GM19397 (cell line): ENCODE data around the gene C1orf35.
"Not testable (repeated sequence)": the region's sequence is repeated elsewhere in the genome, so short reads cannot be mapped to it uniquely, and the experiment has no call there.

Experiments
- ATAC-seq: cut with Tn5 transposase; IDR thresholded peaks from one replicate; pipeline ENCODE4 v1.9.1; 2021; ENCODE audit warnings: mild to moderate bottlenecking, moderate library complexity; ENCODE audit not compliant: unreplicated experiment

The C1orf35 gene

GRCh38 chr1:228142701-228143136, 39.6 kb upstream of the C1orf35 start:
- no peak for ATAC-seq

DNA sequence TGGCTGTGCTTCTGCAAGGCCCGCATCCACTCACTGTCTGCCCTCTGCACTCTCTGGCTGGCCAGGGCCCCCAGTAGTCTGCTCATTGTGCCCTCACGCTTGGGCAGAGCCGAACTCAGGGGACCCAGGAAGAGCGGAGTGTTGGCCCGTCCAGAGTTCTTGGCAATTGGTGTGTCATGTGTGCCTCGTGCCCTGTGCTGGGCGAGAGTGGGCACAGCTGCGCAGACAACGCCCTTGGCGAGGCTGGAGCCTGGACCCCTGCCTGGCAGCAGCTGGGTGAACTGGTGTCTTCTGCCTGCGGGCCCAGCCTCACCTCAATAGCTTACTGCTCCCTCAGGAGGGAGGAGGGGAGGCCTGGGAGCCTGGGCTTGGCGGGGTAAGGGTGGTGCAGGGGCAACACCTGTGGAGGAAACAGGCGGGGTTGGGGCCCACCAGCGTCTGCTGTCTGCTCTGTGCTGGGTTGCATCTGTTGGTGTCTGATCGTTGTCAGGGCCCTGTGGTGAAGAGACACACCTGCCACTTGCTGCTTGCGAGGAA, 39.1 kb upstream of the C1orf35 start:
- no peak for ATAC-seq

DNA sequence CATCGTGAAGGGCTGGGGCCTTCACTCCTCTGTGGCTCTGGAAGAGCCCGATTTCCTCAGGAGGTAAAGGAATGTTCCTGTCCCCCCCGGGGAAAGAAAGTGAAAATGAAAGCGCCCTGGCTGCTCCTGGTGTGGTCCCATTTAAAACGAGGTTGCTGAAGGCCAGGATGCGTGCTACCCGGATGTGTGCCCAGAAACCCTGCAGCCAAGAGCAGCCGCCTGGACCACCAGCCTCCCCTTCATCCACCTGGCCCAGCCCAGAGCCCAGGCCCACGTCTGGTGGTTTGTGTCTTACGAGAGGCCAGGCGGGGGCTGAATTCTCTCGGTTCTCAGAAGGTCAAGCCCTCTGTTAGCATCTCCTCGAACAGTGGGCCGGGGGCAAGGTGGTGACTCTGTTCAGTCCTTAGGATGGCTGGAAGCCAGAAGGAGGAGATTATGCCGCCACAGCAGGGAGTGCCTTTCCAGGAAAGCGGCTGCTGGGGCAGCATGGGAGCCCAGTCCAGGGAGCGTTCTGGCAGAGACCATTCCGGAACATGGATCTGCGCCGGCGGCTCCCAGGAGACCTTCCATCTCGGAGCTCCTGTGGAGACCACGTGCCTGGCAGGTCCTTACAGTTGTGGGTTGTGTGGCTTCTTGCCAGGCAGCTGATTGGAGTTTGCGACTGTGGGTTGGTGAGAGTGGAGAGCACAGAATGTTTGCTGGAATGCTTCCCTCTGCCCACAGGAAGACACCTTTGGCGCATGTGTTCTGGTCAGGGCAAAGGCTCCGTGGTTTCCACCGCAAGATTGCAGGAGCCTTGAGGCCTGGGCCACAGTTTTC, 38.3 kb upstream of the C1orf35 start:
- ATAC-seq: no peak

DNA sequence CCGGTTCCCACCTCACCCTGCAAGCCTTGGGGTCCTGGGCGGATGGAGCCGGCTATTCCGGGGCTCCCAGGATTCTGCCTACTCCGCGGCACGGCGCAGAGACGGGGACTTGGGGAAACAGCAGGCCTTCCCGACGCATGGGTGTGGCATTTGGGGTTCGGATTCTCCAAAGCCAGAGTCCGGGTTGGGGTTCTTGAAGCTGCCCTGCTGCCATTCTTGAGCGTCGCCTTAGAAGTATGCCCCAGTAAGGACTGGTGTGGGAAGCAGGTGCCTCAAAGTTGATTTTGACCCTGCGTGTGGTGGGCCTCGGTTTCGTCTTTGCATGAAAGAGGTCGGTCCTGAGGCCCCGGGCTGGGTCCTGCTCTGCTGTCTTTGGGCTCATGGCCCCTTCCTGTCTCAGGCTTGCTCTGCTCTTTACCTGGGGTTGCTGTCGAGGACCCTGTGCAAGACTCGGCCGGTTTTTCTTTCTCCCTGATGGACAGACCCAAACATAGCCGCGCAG, 37.6 kb upstream of the C1orf35 start:
- no peak for ATAC-seq

- peak; percentile 92 for ATAC-seq
Observed at GRCh38 chr1:228139931-228140723, 37.0 kb upstream of the C1orf35 start, which contains the start of gene GUK1. TSS of gene GUK1 (plus strand) at chr1:228140279. CDS start at chr1:228140303, 24 bp downstream.

DNA sequence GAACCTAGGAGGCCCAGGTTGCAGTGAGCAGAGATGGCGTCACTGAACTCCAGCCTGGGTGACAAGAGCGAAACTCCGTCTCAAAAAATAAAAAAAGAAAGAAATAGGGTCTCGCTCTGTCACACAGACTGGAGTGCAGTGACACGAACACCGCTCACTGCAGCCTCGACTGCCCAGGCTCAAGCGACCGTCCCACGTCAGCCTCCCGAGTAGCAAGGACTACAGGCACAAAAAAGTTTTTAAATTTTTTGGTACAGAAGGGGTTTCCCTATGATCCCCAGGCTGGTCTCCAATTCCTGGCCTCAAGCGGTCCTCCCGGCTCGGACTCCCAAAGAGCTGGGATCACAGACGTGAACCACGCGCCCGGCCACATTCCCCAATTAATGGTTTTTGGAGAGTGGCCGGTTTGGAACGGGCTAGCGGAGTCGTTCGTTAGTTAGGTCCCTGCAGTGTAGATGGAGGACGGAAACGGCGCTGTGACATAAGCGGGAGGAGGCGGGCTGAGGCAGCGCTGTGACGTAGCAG, 36.3 kb upstream of the C1orf35 start:
- ATAC-seq: no peak

DNA sequence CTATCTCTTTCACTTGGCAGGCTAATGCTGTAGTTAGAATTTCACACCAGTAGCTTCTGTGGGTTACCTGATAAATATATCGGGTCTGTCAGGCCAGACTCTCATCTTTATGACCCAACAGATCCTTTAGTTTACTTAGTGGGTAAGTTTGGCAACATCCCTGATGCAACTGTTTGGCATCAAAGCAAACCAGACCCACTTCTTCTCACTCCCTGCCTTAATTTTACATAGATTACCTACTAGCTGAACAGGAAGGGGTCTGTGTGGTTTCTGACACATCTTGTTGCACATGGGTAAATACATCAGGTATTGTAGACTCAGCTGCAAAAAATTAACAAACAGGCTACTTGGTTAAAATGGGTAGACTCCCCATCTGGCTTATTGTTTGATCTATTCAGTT, 33.8 kb upstream of the C1orf35 start:
- ATAC-seq: no peak

GRCh38 chr1:228134591-228134990, 31.5 kb upstream of the C1orf35 start:
- no peak for ATAC-seq

DNA sequence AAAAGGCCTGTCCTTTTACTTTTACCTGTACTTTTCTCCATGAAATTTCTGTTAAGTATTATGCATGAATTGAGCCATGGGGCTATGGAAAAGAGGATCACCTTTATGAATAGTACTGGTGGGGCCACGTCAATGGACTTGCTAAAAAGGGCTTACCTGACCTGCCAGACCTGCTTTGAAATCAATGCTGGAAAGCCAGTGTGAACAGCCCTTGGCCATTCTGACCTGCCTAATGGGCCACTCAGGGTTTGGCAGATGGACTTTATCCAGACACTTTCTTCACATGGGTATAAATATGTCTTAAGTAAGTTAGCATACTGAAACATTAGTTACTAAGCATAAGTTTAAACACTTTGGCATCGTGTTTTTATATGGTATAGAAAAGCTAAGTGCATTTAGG, 28.6 kb upstream of the C1orf35 start:
- ATAC-seq: no peak

DNA sequence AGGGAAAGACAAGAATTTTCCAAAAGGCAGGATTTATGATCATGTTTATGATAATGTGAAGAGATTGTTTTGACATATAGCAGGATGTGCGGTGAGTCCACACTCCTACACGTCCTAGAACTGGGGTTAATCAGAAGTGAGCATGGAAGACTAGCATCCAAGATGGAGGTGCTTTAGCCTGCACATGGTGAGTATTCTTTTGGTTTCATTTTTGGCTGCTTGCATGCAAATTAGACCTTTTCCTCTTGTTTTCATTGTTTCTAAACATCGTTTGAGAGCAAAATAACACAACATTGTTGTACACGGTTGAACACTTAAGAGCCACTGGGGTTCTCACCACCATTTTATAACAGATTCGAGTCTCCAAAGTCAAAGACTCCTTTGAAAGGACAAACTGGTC, 22.1 kb upstream of the C1orf35 start:
- ATAC-seq: no peak

GRCh38 chr1:228123505-228123904, 20.4 kb upstream of the C1orf35 start:
- no peak for ATAC-seq

DNA sequence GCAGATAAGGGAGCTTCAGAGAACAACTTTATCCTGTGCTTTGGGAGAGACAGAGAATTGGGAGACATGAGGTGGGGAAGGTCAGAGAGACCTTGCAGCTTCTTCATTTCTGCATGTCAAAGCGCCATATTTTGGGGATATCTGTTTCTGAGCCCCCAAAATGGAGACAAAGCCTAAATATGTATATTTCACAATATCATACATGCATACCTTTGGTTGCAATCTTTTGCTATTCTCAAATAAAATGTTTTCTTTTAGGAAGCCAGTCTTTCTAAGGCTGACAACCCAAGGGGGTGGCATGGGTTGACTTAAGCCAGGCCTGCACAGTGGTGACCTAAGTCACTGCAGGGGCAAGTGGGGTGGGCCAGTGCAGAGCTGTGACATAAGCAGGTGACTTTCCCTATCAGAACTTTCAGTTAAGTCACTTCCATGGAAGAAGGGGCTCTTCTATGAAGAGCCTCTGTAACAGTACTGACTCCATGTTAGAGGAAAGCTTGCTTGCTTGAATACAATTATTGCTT, 19.9 kb upstream of the C1orf35 start:
- ATAC-seq: no peak

DNA sequence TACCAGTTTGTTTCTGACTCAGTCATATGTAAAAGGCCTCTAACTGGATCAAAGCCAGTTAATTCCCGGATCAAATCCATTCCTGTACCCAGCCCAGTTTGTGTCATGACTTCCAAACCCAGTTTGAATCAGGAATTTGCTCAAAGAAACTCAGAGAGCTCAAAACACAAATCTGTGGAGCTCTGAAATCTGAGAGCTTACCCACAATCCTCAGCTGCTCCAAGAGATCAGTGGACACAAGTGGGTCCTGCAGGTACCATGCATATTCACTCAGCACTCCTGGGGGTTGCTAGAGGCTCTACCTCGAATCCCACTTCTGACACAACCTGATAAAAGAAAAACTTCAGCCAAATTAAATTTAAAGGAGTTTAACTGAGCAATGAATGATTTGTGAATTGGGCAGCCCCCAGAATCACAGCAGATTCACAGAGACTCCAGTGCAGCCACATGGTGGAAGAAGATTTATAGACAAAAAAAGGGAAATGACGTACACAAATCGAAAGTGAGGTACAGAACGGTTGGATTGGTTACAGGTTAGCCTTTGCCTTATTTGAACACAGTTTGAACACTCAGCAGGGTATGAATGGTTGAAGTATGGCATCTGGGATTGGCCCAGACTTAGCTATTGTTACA, 17.8 kb upstream of the C1orf35 start:
- ATAC-seq: no peak

GRCh38 chr1:228120351-228120750, 17.2 kb upstream of the C1orf35 start:
- ATAC-seq: no peak

DNA sequence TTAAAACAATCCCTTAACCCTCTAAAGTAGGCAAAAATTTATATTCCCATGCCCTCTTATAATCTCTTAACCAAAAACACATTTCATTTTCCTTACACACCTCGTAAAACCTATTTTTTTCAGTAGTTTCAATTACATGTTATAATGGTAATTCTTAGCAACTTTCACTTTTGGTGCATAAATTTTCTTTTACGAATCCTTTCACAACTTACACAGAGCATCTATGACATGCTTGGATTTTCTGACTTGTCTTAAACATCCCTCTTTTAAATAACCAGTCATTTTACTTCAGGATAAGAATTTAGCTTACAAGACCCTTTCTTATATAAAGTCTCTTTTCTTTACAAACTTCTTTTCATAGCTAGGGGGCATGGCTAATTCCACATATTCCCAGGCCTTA, 14.9 kb upstream of the C1orf35 start:
- no peak for ATAC-seq

DNA sequence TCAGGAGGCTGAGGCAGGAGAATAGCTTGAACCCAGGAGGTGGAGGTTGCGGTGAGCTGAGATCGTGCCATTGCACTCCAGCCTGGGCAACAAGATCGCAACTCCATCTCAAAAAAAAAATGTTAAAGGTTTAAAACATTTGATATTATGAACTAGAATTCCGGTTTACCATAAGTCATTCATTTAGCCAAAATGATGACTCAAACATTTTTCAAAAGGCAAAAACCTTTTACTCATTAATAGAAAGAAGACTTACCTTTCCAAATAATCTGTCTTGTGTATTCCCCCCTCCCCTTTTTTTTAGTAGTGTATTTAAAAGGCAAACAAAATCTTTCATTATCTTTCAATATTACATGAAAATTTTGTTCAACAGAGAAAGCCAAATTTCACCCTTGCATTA, 14.2 kb upstream of the C1orf35 start:
- ATAC-seq: no peak

GRCh38 chr1:228114827-228115226, 11.7 kb upstream of the C1orf35 start:
- no peak for ATAC-seq

DNA sequence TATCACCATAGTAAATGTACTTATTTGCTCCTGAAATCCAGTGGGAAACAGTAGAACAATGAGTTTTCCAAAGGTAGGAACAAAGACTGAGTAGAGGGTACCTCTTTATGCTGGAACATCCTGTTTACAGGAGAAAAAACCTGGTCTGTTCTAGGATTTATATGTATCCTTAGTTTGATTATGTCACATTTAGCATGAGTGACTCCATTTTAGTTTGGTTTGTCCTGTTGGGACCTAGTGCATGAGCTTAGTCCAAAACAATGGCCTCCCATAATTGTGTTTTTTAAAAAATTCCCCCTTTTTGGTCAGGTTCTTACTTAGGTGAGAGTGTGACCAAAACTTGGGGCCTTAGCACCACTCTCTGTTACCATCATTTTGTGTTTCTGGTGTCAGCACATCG, 9.5 kb upstream of the C1orf35 start:
- no peak for ATAC-seq

DNA sequence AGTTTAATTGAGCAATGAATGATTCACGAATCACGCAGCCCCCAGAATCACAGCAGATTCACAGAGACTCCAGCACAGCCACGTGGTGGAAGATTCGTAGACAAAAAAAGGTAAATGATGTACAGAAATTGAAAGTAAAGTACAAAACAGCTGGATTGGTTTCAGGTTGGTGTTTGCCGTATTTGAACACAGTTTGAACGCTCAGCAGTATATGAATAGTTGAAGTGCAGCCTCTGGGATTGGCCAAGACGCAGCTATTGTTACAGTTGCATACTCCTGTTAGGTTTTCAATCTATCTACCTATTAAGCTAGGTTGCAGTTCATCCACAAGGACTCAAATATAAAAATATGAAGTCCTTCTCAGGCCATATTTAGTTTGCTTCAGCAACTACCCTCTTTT, 9.0 kb upstream of the C1orf35 start:
- no peak for ATAC-seq

DNA sequence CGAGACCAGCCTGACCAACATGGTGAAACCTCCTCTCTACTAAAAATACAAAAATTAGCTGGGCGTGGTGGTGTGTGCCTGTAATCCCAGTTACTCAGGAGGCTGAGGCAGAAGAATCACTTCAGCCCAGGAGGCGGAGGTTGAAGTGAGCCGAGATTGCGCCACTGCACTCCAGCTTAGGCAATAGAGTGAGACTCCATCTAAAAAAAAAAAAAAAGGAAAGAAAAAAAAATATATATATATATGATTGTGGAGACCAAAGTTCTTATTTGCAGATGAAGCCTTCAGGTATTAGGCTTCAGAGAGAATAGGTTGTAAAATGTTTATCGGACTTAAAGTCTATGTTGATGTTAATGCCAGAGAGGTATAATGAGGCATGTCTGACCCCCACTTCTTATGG, 8.2 kb upstream of the C1orf35 start:
- ATAC-seq: not testable (repeated sequence)

DNA sequence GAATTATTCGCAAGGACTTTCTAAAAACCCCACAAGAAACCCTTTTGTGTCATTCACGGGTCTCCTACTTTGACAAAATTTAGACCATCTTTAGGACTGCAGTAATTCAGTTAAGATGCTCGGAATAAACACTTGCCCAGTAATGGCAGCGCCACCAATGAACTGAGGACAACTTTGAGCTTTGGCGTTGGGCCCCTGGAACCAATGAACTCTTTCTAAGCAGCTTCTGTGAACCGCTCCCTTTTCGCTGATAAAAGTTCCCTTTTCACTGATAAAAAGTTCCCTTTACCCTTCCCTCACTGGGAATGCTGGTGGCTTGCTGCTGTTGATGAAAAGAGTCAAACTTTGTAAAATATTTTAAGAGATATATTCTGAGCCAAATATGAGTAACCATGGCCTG, 7.4 kb upstream of the C1orf35 start:
- ATAC-seq: no peak
